IMR-90 (cell line): ENCODE measurements around the gene GABRE. TPM values are rescaled to one million over a fixed set of nuclear protein-coding genes. Genes with fewer than 3 reads are reported as not detected.

Experiments
- ATAC-seq: fragments of 200-7000 bp; cut with Tn5 transposase; 2 replicates; pipeline ENCODE4 v1.9.1; 2020; ENCODE audit warnings: low read depth, mild to moderate bottlenecking, moderate library complexity
- BruUV-seq: library from RNA; stranded (reverse); fragments of 400-500 nt; replicated peaks from 2 replicates; lab custom pipeline; 2021; lab: Mats Ljungman, UMichigan
- CTCF ChIA-PET: fragments of 300-600 bp; formaldehyde crosslinking; extraction: SDS; loops from one replicate; lab custom pipeline; 2021; ENCODE audit warnings: antibody characterized with exemption; lab: Yijun Ruan, JAX
- POLR2A ChIA-PET: fragments of 300-600 bp; sonication (Branson Sonifier 250); formaldehyde crosslinking; loops from one replicate; lab custom pipeline; 2022; ENCODE audit warnings: antibody characterized with exemption; ENCODE audit not compliant: unreplicated experiment; lab: Charles Lee
- DNase-seq: peaks from one replicate; pipeline ENCODE4 v3.0.0; 2013
- H2AFZ ChIP-seq: replicated peaks from 2 replicates; pipeline ENCODE3; 2013; ENCODE audit warnings: low read length, mild to moderate bottlenecking; ENCODE audit not compliant: poor library complexity
- H2AK5ac ChIP-seq: 2 replicates; pipeline ENCODE4 v1.6.1; 2013; ENCODE audit warnings: low read depth, low read length, inconsistent platforms
- H2AK9ac ChIP-seq: replicated peaks from 2 replicates; pipeline ENCODE3; 2013; ENCODE audit warnings: mild to moderate bottlenecking, low read depth, low read length, moderate library complexity; ENCODE audit not compliant: poor library complexity
- H2BK120ac ChIP-seq: 2 replicates; pipeline ENCODE4 v1.6.1; 2013; ENCODE audit warnings: low read depth, low read length, inconsistent platforms
- H2BK15ac ChIP-seq: 3 replicates; pipeline ENCODE4 v1.6.1; 2013; ENCODE audit warnings: low read depth, low read length, inconsistent platforms
- H2BK20ac ChIP-seq: 2 replicates; pipeline ENCODE4 v1.6.1; 2013; ENCODE audit warnings: low read depth, mild to moderate bottlenecking, inconsistent platforms, low read length, moderate library complexity
- H2BK5ac ChIP-seq: 2 replicates; pipeline ENCODE4 v1.6.1; 2013; ENCODE audit warnings: mild to moderate bottlenecking, low read depth, low read length, inconsistent platforms; ENCODE audit not compliant: poor library complexity, severe bottlenecking
- H3K14ac ChIP-seq: replicated peaks from 2 replicates; pipeline ENCODE4 v1.6.1; 2013; ENCODE audit warnings: low read depth, low read length, inconsistent platforms
- H3K18ac ChIP-seq: 2 replicates; pipeline ENCODE4 v1.6.1; 2013; ENCODE audit warnings: low read depth, low read length, control low read depth
- H3K23ac ChIP-seq: 2 replicates; pipeline ENCODE4 v1.6.1; 2013; ENCODE audit warnings: low read depth, low read length, inconsistent platforms
- H3K27ac ChIP-seq: 2 replicates; pipeline ENCODE4 v1.5.1; 2013; ENCODE audit warnings: mild to moderate bottlenecking, control low read depth, low read length; ENCODE audit not compliant: insufficient read depth
- H3K27me3 ChIP-seq: 2 replicates; pipeline ENCODE4 v1.6.1; 2013; ENCODE audit warnings: low read length; ENCODE audit not compliant: control insufficient read depth, insufficient read depth
- H3K36me3 ChIP-seq: 2 replicates; pipeline ENCODE4 v1.6.1; 2013; ENCODE audit warnings: low read length, mixed read lengths; ENCODE audit not compliant: control insufficient read depth, insufficient read depth
- H3K4ac ChIP-seq: 2 replicates; pipeline ENCODE4 v1.6.1; 2013; ENCODE audit warnings: low read depth, low read length, inconsistent platforms
- H3K4me1 ChIP-seq: 2 replicates; pipeline ENCODE4 v1.6.1; 2013; ENCODE audit warnings: low read length, mixed read lengths; ENCODE audit not compliant: control insufficient read depth, insufficient read depth
- H3K4me2 ChIP-seq: 2 replicates; pipeline ENCODE4 v1.6.1; 2013; ENCODE audit warnings: low read depth, mild to moderate bottlenecking, control low read depth, low read length, moderate library complexity
- H3K4me3 ChIP-seq: 2 replicates; pipeline ENCODE4 v1.5.1; 2013; ENCODE audit warnings: low read depth, mild to moderate bottlenecking, control low read depth, low read length, moderate library complexity; ENCODE audit not compliant: insufficient read depth
- H3K56ac ChIP-seq: 2 replicates; pipeline ENCODE4 v1.6.1; 2013; ENCODE audit warnings: low read length, inconsistent platforms; ENCODE audit not compliant: insufficient read depth; ENCODE audit errors: extremely low read depth
- H3K79me1 ChIP-seq, 2 experiments: 2 replicates each; pipeline ENCODE4 v1.6.1; 2013; ENCODE audit warnings: low read length in 2 of 2, inconsistent platforms in 1 of 2, low read depth in 1 of 2
- H3K9ac ChIP-seq: 2 replicates; pipeline ENCODE4 v1.6.1; 2013; ENCODE audit warnings: low read depth, low read length, control low read depth
- H3K9me1 ChIP-seq: 2 replicates; pipeline ENCODE4 v1.6.1; 2013; ENCODE audit warnings: low read length, inconsistent platforms; ENCODE audit not compliant: insufficient read depth
- H3K9me3 ChIP-seq: 2 replicates; pipeline ENCODE4 v1.6.1; 2013; ENCODE audit warnings: low read length; ENCODE audit not compliant: control insufficient read depth, insufficient read depth
- H4K20me1 ChIP-seq: 2 replicates; pipeline ENCODE4 v1.6.1; 2013; ENCODE audit warnings: low read length, inconsistent platforms; ENCODE audit not compliant: insufficient read depth
- H4K5ac ChIP-seq: 2 replicates; pipeline ENCODE4 v1.6.1; 2013; ENCODE audit warnings: mild to moderate bottlenecking, low read depth, low read length, control low read depth
- H4K8ac ChIP-seq, 2 experiments: 2 replicates each; pipeline ENCODE4 v1.6.1; 2013; ENCODE audit warnings: low read depth in 2 of 2, low read length in 2 of 2, control low read depth in 1 of 2, inconsistent platforms in 1 of 2
- H4K91ac ChIP-seq: 2 replicates; pipeline ENCODE4 v1.6.1; 2013; ENCODE audit warnings: low read depth, low read length, inconsistent platforms; ENCODE audit not compliant: insufficient read depth
- BHLHE40 ChIP-seq: fragments of 150-350 bp; IDR thresholded peaks from 2 replicates; pipeline ENCODE4 v1.6.1; 2016; ENCODE audit warnings: mild to moderate bottlenecking, low read depth, low read length
- CEBPB ChIP-seq: IDR thresholded peaks from 2 replicates; pipeline ENCODE4 v1.6.1; 2012; ENCODE audit warnings: low read depth, low read length, improper control_type of control experiment
- CHD1 ChIP-seq: IDR thresholded peaks from 2 replicates; pipeline ENCODE4 v1.6.1; 2012; ENCODE audit warnings: low read depth, low read length, improper control_type of control experiment
- CTCF ChIP-seq: conservative IDR thresholded peaks from 2 replicates; pipeline ENCODE4 v1.5.1; 2012; ENCODE audit warnings: mild to moderate bottlenecking, low read depth, low read length, improper control_type of control experiment
- FOS ChIP-seq: fragments of 150-350 bp; IDR thresholded peaks from 2 replicates; pipeline ENCODE4 v1.6.1; 2016; ENCODE audit warnings: low read depth, low read length
- MAFK ChIP-seq: IDR thresholded peaks from 2 replicates; pipeline ENCODE4 v1.6.1; 2012; ENCODE audit warnings: low read depth, low read length, improper control_type of control experiment
- MAZ ChIP-seq: IDR thresholded peaks from 2 replicates; pipeline ENCODE4 v1.6.1; 2012; ENCODE audit warnings: low read depth, mild to moderate bottlenecking, low read length, improper control_type of control experiment, moderate library complexity, borderline replicate concordance
- MXI1 ChIP-seq: IDR thresholded peaks from 2 replicates; pipeline ENCODE4 v1.6.1; 2012; ENCODE audit warnings: low read depth, mild to moderate bottlenecking, low read length, moderate library complexity, borderline replicate concordance
- NFE2L2 ChIP-seq: fragments of 150-350 bp; IDR thresholded peaks from 2 replicates; pipeline ENCODE4 v1.6.1; 2016; ENCODE audit warnings: low read depth, mild to moderate bottlenecking, low read length
- POLR2A ChIP-seq: IDR thresholded peaks from 2 replicates; pipeline ENCODE4 v1.6.1; 2012; ENCODE audit warnings: mild to moderate bottlenecking, low read depth, low read length
- RAD21 ChIP-seq: IDR thresholded peaks from 2 replicates; pipeline ENCODE4 v1.6.1; 2012; ENCODE audit warnings: low read length, improper control_type of control experiment
- RCOR1 ChIP-seq: IDR thresholded peaks from 2 replicates; pipeline ENCODE4 v1.6.1; 2012; ENCODE audit warnings: mild to moderate bottlenecking, low read length, improper control_type of control experiment; ENCODE audit not compliant: insufficient replicate concordance
- RFX5 ChIP-seq: IDR thresholded peaks from 2 replicates; pipeline ENCODE4 v1.8.0; 2012; ENCODE audit warnings: low read depth, mild to moderate bottlenecking, low read length, moderate library complexity
- SMC3 ChIP-seq: fragments of 150-350 bp; IDR thresholded peaks from 2 replicates; pipeline ENCODE4 v1.6.1; 2016; ENCODE audit warnings: low read depth, mild to moderate bottlenecking, antibody characterized with exemption, low read length, moderate library complexity
- WGBS, 2 experiments: methylation state at CpG; one replicate each; pipeline versions ENCODE4 v1.1.5 to v1.1.7; 2013; ENCODE audit warnings: missing lambda C conversion rate in 2 of 2; ENCODE audit not compliant: insufficient read length in 1 of 2; ENCODE audit errors: extremely low coverage in 2 of 2; 5-methylcytosine and 5-hydroxymethylcytosine counted together
- dilution Hi-C: fragments of 300-500 bp; cut with HindIII; formaldehyde crosslinking; loops from one replicate; pipeline ENCODE4 v1.14.3; 2018; ENCODE audit warnings: low sequenced_read_pairs; ENCODE audit not compliant: unreplicated experiment
- in situ Hi-C: fragments of 300-500 bp; cut with MboI; formaldehyde crosslinking; loops from 3 replicates; pipeline ENCODE4 v1.14.3; 2019; ENCODE audit warnings: low sequenced_read_pairs, inconsistent platforms, mixed read lengths
- intact Hi-C: fragments of 100-400 bp; cut with micrococcal nuclease; formaldehyde crosslinking; loops from 2 replicates; pipeline ENCODE4 v1.10.0; 2022
- polyA plus RNA-seq, 3 experiments: library from polyadenylated mRNA; depleted of rRNA; stranded (reverse); fragments of >200 nt; gene quantifications; 2 replicates each; pipeline ENCODE4 v1.2.3, GENCODE V29; 2012; ENCODE audit warnings: low replicate concordance in 1 of 3
- total RNA-seq: library from RNA; depleted of rRNA; stranded (reverse); fragments of >200 nt; gene quantifications from 2 replicates; pipeline ENCODE4 v1.2.3, GENCODE V29; 2012
- TF ChIP-seq, protein P1 (sequence below): fragments of 150-350 bp; IDR thresholded peaks from 2 replicates; pipeline ENCODE4 v1.6.1; 2017; ENCODE audit warnings: mild to moderate bottlenecking, antibody characterized with exemption, low read length, low read depth
- TF ChIP-seq, protein P2 (sequence below): fragments of 150-350 bp; IDR thresholded peaks from 2 replicates; pipeline ENCODE4 v1.6.1; 2016; ENCODE audit warnings: low read depth, mild to moderate bottlenecking, low read length, moderate library complexity, borderline replicate concordance

The GABRE gene
- total and polyA plus RNA-seq, 2 of the 4 experiments (the other 2 are of a cell fraction) = 1.3 to 1.6 TPM

DNA sequence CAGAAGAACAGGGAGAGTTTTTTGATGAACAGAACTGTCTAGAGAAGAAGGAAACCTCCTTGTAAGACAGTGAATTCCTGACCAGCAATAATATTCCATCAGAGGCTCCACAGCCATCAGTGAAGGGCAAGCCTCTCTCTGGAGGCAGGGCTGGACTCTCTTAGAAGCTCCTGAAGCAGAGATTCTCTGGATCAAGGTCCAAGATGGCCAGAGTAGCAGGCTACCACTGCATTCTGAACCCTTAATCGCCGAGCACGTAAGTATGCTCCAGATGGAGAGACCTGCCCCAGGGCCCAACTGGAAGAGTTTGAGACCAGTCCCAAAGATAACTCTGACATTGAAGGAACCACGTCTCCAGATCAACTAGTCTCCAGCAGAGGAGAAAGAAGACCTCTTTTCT lies 16.4 kb downstream of the GABRE start:
- Histone ChIP-seq H3K4me1 (no peaks in the 10 kb centered on the region), H2AK9ac (no peak overlapping the region), H3K14ac (no peak overlapping the region), H3K9me3 (peaks cover 13% of the 10 kb centered on the region), H2BK20ac (no peak overlapping the region), H3K4me2 (no peak overlapping the region), H3K36me3 (no peaks in the 10 kb centered on the region), H2BK120ac (no peak overlapping the region), H3K9ac (no peak overlapping the region), H4K8ac (no peak overlapping the region), H3K9me1 (no peaks in the 10 kb centered on the region), H4K20me1 (no peaks in the 10 kb centered on the region), H3K23ac (no peak overlapping the region), H3K56ac (no peak overlapping the region), H4K5ac (no peak overlapping the region), H2BK5ac (no peak overlapping the region), H3K18ac (no peak overlapping the region), H3K4ac (no peak overlapping the region), H3K27ac (no peak overlapping the region), H2AFZ (no peak overlapping the region), H2AK5ac (no peak overlapping the region), H3K27me3 (no peaks in the 10 kb centered on the region), H3K4me3 (no peak overlapping the region), H4K91ac (no peak overlapping the region), H2BK15ac (no peak overlapping the region), H3K79me1 (no peaks in the 10 kb centered on the region)
- TF ChIP-seq RFX5 = no peak
- TF ChIP-seq MAFK = no peak
- no peak for TF ChIP-seq RAD21
- no peak for TF ChIP-seq SMC3
- TF ChIP-seq CHD1 = no peak
- no peak for TF ChIP-seq MXI1
- TF ChIP-seq POLR2A = no peak
- no peak for TF ChIP-seq FOS
- TF ChIP-seq BHLHE40 = no peak
- no peak for TF ChIP-seq CEBPB
- no peak for TF ChIP-seq MAZ
- TF ChIP-seq CTCF = no peak
- TF ChIP-seq, protein P1, sequence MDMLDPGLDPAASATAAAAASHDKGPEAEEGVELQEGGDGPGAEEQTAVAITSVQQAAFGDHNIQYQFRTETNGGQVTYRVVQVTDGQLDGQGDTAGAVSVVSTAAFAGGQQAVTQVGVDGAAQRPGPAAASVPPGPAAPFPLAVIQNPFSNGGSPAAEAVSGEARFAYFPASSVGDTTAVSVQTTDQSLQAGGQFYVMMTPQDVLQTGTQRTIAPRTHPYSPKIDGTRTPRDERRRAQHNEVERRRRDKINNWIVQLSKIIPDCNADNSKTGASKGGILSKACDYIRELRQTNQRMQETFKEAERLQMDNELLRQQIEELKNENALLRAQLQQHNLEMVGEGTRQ = no peak
- TF ChIP-seq RCOR1 = no peak
- TF ChIP-seq, protein P2, sequence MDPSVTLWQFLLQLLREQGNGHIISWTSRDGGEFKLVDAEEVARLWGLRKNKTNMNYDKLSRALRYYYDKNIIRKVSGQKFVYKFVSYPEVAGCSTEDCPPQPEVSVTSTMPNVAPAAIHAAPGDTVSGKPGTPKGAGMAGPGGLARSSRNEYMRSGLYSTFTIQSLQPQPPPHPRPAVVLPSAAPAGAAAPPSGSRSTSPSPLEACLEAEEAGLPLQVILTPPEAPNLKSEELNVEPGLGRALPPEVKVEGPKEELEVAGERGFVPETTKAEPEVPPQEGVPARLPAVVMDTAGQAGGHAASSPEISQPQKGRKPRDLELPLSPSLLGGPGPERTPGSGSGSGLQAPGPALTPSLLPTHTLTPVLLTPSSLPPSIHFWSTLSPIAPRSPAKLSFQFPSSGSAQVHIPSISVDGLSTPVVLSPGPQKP = no peak
- no peak for TF ChIP-seq NFE2L2
- in situ Hi-C loops = no loop called here
- BruUV-seq = no TSS peak
- CTCF ChIA-PET = no interaction called here
- intact Hi-C loops = no loop called here
- 76% methylated on average over 3 of the region's 4 CpGs; no CpG with 5 or more reads in 1 of the 2 experiments for WGBS, 2 experiments
- dilution Hi-C loops = no loop called here
- DNase-seq = no peak
- POLR2A ChIA-PET = no interaction called here
- ATAC-seq = no peak
